H9 (cell line): ENCODE data around the gene CTIF. TPM values are rescaled to one million over a fixed set of nuclear protein-coding genes. Genes with fewer than 3 reads are reported as not detected.

Experiments
- DNase-seq: peaks from one replicate; pipeline ENCODE4 v3.0.0-alpha.2; 2017
- H2AFZ ChIP-seq: one replicate; pipeline ENCODE4 v1.6.1; 2013; ENCODE audit warnings: mild to moderate bottlenecking, low read length, control low read depth, moderate library complexity
- H2AK5ac ChIP-seq: 2 replicates; pipeline ENCODE4 v1.6.1; 2013; ENCODE audit warnings: low read length, control low read depth, mixed read lengths; ENCODE audit not compliant: insufficient read length
- H2BK120ac ChIP-seq: one replicate; pipeline ENCODE4 v1.6.1; 2013; ENCODE audit warnings: low read depth, mild to moderate bottlenecking, low read length, control low read depth, inconsistent platforms; ENCODE audit not compliant: poor library complexity, severe bottlenecking
- H2BK12ac ChIP-seq: 2 replicates; pipeline ENCODE4 v1.6.1; 2013; ENCODE audit warnings: low read length, control low read depth, mixed read lengths, low read depth; ENCODE audit not compliant: insufficient read length
- H2BK15ac ChIP-seq: 2 replicates; pipeline ENCODE4 v1.6.1; 2013; ENCODE audit warnings: low read depth, low read length, control low read depth
- H2BK20ac ChIP-seq: one replicate; pipeline ENCODE4 v1.6.1; 2013; ENCODE audit warnings: low read depth, mild to moderate bottlenecking, low read length, control low read depth, inconsistent platforms; ENCODE audit not compliant: poor library complexity, severe bottlenecking
- H2BK5ac ChIP-seq: 2 replicates; pipeline ENCODE4 v1.6.1; 2013; ENCODE audit warnings: low read length, control low read depth, mixed read lengths; ENCODE audit not compliant: insufficient read length
- H3K14ac ChIP-seq: 2 replicates; pipeline ENCODE4 v1.6.1; 2013; ENCODE audit warnings: low read length, control low read depth; ENCODE audit not compliant: insufficient read depth
- H3K18ac ChIP-seq: 2 replicates; pipeline ENCODE4 v1.6.1; 2013; ENCODE audit warnings: low read depth, mild to moderate bottlenecking, mixed read lengths, low read length, control low read depth; ENCODE audit not compliant: insufficient read length
- H3K23ac ChIP-seq: 2 replicates; pipeline ENCODE4 v1.6.1; 2013; ENCODE audit warnings: low read length, control low read depth, mixed read lengths, low read depth; ENCODE audit not compliant: insufficient read length
- H3K23me2 ChIP-seq: 2 replicates; pipeline ENCODE4 v1.6.1; 2013; ENCODE audit warnings: low read depth, mild to moderate bottlenecking, mixed read lengths, low read length, control low read depth; ENCODE audit not compliant: insufficient read length, poor library complexity, severe bottlenecking
- H3K27ac ChIP-seq: 2 replicates; pipeline ENCODE4 v1.5.1; 2013; ENCODE audit warnings: low read length, control low read depth, mixed read lengths, low read depth; ENCODE audit not compliant: insufficient read length
- H3K27me3 ChIP-seq: 2 replicates; pipeline ENCODE4 v1.6.1; 2013; ENCODE audit warnings: low read length, control low read depth, inconsistent platforms; ENCODE audit not compliant: insufficient read depth
- H3K4ac ChIP-seq: 2 replicates; pipeline ENCODE4 v1.6.1; 2013; ENCODE audit warnings: low read depth, mild to moderate bottlenecking, control low read depth, inconsistent platforms, low read length, moderate library complexity
- H3K4me1 ChIP-seq: 2 replicates; pipeline ENCODE4 v1.6.1; 2013; ENCODE audit warnings: low read length, control low read depth, inconsistent platforms; ENCODE audit not compliant: insufficient read depth
- H3K4me2 ChIP-seq: 2 replicates; pipeline ENCODE4 v1.6.1; 2013; ENCODE audit warnings: low read length, control low read depth, mixed read lengths; ENCODE audit not compliant: insufficient read length, insufficient read depth
- H3K56ac ChIP-seq: 2 replicates; pipeline ENCODE4 v1.6.1; 2013; ENCODE audit warnings: low read depth, mild to moderate bottlenecking, mixed read lengths, low read length, control low read depth; ENCODE audit not compliant: insufficient read length
- H3K79me1 ChIP-seq: 2 replicates; pipeline ENCODE4 v1.6.1; 2013; ENCODE audit warnings: low read depth, mild to moderate bottlenecking, moderate library complexity, low read length, control low read depth, inconsistent platforms; ENCODE audit not compliant: insufficient read depth, poor library complexity, severe bottlenecking
- H3K79me2 ChIP-seq: 2 replicates; pipeline ENCODE4 v1.6.1; 2013; ENCODE audit warnings: low read length, control low read depth, inconsistent platforms; ENCODE audit not compliant: insufficient read depth
- H3K9ac ChIP-seq: 2 replicates; pipeline ENCODE4 v1.6.1; 2013; ENCODE audit warnings: low read length, control low read depth, mixed read lengths; ENCODE audit not compliant: insufficient read length; ENCODE audit errors: extremely low read depth
- H3K9me3 ChIP-seq: one replicate; pipeline ENCODE4 v1.6.1; 2013; ENCODE audit warnings: low read depth, low read length, inconsistent platforms; ENCODE audit not compliant: control insufficient read depth
- H3T11ph ChIP-seq: one replicate; pipeline ENCODE4 v1.6.1; 2013; ENCODE audit warnings: mild to moderate bottlenecking, low read length, control low read depth, inconsistent platforms
- H4K20me1 ChIP-seq: one replicate; pipeline ENCODE4 v1.6.1; 2013; ENCODE audit not compliant: control insufficient read depth, insufficient read length, insufficient read depth
- H4K5ac ChIP-seq: 2 replicates; pipeline ENCODE4 v1.6.1; 2013; ENCODE audit warnings: low read depth, mild to moderate bottlenecking, mixed read lengths, low read length, control low read depth; ENCODE audit not compliant: insufficient read length
- H4K8ac ChIP-seq: replicated peaks from 2 replicates; pipeline ENCODE4 v1.6.1; 2013; ENCODE audit warnings: low read length, control low read depth, mixed read lengths, low read depth; ENCODE audit not compliant: insufficient read length
- H4K91ac ChIP-seq: 2 replicates; pipeline ENCODE4 v1.6.1; 2013; ENCODE audit warnings: low read depth, mild to moderate bottlenecking, moderate library complexity, mixed read lengths, low read length, control low read depth; ENCODE audit not compliant: insufficient read length
- H3K27ac Mint-ChIP-seq, 3 experiments: 2 replicates in 2 of 3; 3 replicates in 1 of 3; pipeline ENCODE4 v1.8.0; 2020 to 2021; ENCODE audit warnings: mixed read lengths in 3 of 3, mild to moderate bottlenecking in 1 of 3, moderate library complexity in 1 of 3
- H3K27me3 Mint-ChIP-seq: 2 replicates; pipeline ENCODE4 v1.8.0; 2021; ENCODE audit warnings: low read depth, mild to moderate bottlenecking, moderate library complexity, mixed read lengths
- H3K36me3 Mint-ChIP-seq, 3 experiments: 2 replicates in 2 of 3; 3 replicates in 1 of 3; pipeline ENCODE4 v1.8.0; 2020 to 2021; ENCODE audit warnings: low read depth in 3 of 3, mixed read lengths in 3 of 3; ENCODE audit not compliant: insufficient read depth in 1 of 3
- H3K4me1 Mint-ChIP-seq, 2 experiments: 2 replicates each; pipeline ENCODE4 v1.8.0; 2020; ENCODE audit warnings: mixed read lengths in 2 of 2
- H3K4me3 Mint-ChIP-seq, 2 experiments: 2 replicates in 1 of 2; 3 replicates in 1 of 2; pipeline ENCODE4 v1.8.0; 2020 to 2021; ENCODE audit warnings: mild to moderate bottlenecking in 2 of 2, mixed read lengths in 2 of 2, moderate library complexity in 1 of 2
- H3K9me3 Mint-ChIP-seq, 2 experiments: 2 replicates in 1 of 2; 3 replicates in 1 of 2; pipeline ENCODE4 v1.8.0; 2020; ENCODE audit warnings: mild to moderate bottlenecking in 2 of 2, mixed read lengths in 2 of 2, moderate library complexity in 1 of 2
- CTCF ChIP-seq: fragments of 200-600 bp; sonication (generic); conservative IDR thresholded peaks from 3 replicates; pipeline ENCODE4 v1.8.0; 2021; ENCODE audit warnings: antibody characterized with exemption, mild to moderate bottlenecking
- WGBS: extraction: QIAGEN DNeasy Blood & Tissue Kit; methylation state at CpG from one replicate; pipeline ENCODE4 v1.1.7; 2013; ENCODE audit warnings: missing lambda C conversion rate, low lambda C conversion rate, mixed read lengths; ENCODE audit not compliant: insufficient read length; ENCODE audit errors: extremely low coverage; 5-methylcytosine and 5-hydroxymethylcytosine counted together
- total RNA-seq: library from RNA; stranded (reverse); gene quantifications from 2 replicates; pipeline ENCODE4 v1.2.1, GENCODE V29; 2021

The CTIF gene
- total RNA-seq, 1 experiment from 2014 or later = 15.8 TPM

GRCh38 chr18:48693625-48694262 is 154.9 kb downstream of the CTIF start:
- no peak overlapping the region for H3T11ph ChIP-seq
- H3K4me1 Mint-ChIP-seq = peaks cover 2 to 5% of the 10 kb centered on the region in 2 experiments; a peak in 3 of 4 replicates
- H3K36me3 Mint-ChIP-seq = peaks cover 0 to 2% (median 0%) of the 10 kb centered on the region in 3 experiments; a peak in 2 of 7 replicates
- H2BK15ac ChIP-seq = no peak overlapping the region
- H3K79me2 ChIP-seq = no peaks in the 10 kb centered on the region
- H3K9ac ChIP-seq = no peak overlapping the region
- no peak overlapping the region for H2BK5ac ChIP-seq
- DNase-seq = no peak
- no peaks in the 10 kb centered on the region for H3K4me1 ChIP-seq
- no peak for TF ChIP-seq CTCF
- H4K91ac ChIP-seq = no peak overlapping the region
- H2BK20ac ChIP-seq = no peak overlapping the region
- H3K23ac ChIP-seq = no peak overlapping the region
- no peaks in the 10 kb centered on the region for H3K23me2 ChIP-seq
- no peak overlapping the region for H3K4me2 ChIP-seq
- no peak overlapping the region for H3K18ac ChIP-seq
- H2BK12ac ChIP-seq = no peak overlapping the region
- H3K27me3 Mint-ChIP-seq = no peaks in the 10 kb centered on the region; the same call in 1 of the 2 replicates
- H3K56ac ChIP-seq = no peak overlapping the region
- no peak overlapping the region for H3K4ac ChIP-seq
- H3K27me3 ChIP-seq = no peaks in the 10 kb centered on the region
- WGBS = no CpG with 5 or more reads among the region's 8 CpGs
- no peaks in the 10 kb centered on the region for H3K9me3 ChIP-seq
- H3K9me3 Mint-ChIP-seq = no peaks in the 10 kb centered on the region
- H2BK120ac ChIP-seq = no peak overlapping the region
- H2AK5ac ChIP-seq = no peak overlapping the region
- no peak overlapping the region for H3K27ac ChIP-seq
- 0 out of 7 replicates have a peak overlapping the region, but pooled peaks of 1 of the 3 experiments have one; percentile 21 for H3K27ac Mint-ChIP-seq
- H2AFZ ChIP-seq = no peak overlapping the region
- no peaks in the 10 kb centered on the region for H3K79me1 ChIP-seq
- no peak overlapping the region for H4K8ac ChIP-seq
- H3K14ac ChIP-seq = no peak overlapping the region; the same call in 1 of the 2 replicates
- peaks cover 3% of the 10 kb centered on the region for H4K20me1 ChIP-seq
- no peak overlapping the region for H3K4me3 Mint-ChIP-seq
- no peak overlapping the region for H4K5ac ChIP-seq
